Endothelial cell of umbilical vein (primary cell): ENCODE data around the gene NAPA.

Source experiments
- CTCF ChIP-seq, 2 donors: IDR thresholded peaks; 1 replicate in 1 of 2; 2 replicates in 1 of 2; pipeline ENCODE4 v1.5.1; 2011; ENCODE audit warnings: low read length in 2 of 2, mild to moderate bottlenecking in 2 of 2, moderate library complexity in 2 of 2, control low read depth in 1 of 2, inconsistent platforms in 1 of 2, low read depth in 1 of 2; ENCODE audit not compliant: insufficient read depth in 1 of 2; ENCODE audit errors: extremely low read depth in 1 of 2
- EZH2 ChIP-seq: IDR thresholded peaks from 2 replicates; pipeline ENCODE4 v1.6.1; 2012; ENCODE audit warnings: borderline replicate concordance, low read depth, mild to moderate bottlenecking, moderate library complexity, low read length, inconsistent platforms; ENCODE audit not compliant: severe bottlenecking
- MAX ChIP-seq: IDR thresholded peaks from 2 replicates; pipeline ENCODE4 v1.6.1; 2011; ENCODE audit not compliant: insufficient read depth, insufficient read length
- POLR2A ChIP-seq: IDR thresholded peaks from 2 replicates; pipeline ENCODE4 v1.6.1; 2012; ENCODE audit warnings: low read depth, mild to moderate bottlenecking, control low read depth, low read length
- POLR2AphosphoS5 ChIP-seq: IDR thresholded peaks from 2 replicates; pipeline ENCODE4 v1.6.1; 2012; ENCODE audit warnings: low read depth, mild to moderate bottlenecking, control low read depth, low read length, moderate library complexity; ENCODE audit not compliant: insufficient read depth

GRCh38 chr19:47479701-47480503, 35.0 kb downstream of the NAPA start:
- no peak for TF ChIP-seq POLR2A
- TF ChIP-seq POLR2AphosphoS5 = no peak
- TF ChIP-seq CTCF (IDR thresholded peaks at IDR 0.05; ENCODE audit: extremely low read depth in 1 of 2, insufficient read depth in 1 of 2, low read depth in 1 of 2, low read length in 2 of 2) = no peak
- TF ChIP-seq EZH2 = no peak
- no peak for TF ChIP-seq MAX
